HepG2 (cell line): Measurements from ENCODE around the gene WDR83. TPM values are rescaled to one million over a fixed set of nuclear protein-coding genes. Genes with fewer than 3 reads are reported as not detected.

ENCODE experiments used
- ATAD3A ChIP-seq: sonication (generic); formaldehyde crosslinking; IDR thresholded peaks from 2 replicates; pipeline ENCODE4 v1.4.0; 2020; ENCODE audit warnings: missing genetic modification reagents
- CC2D1A ChIP-seq: sonication (generic); formaldehyde crosslinking; IDR thresholded peaks from 2 replicates; pipeline ENCODE4 v1.8.1; 2023; ENCODE audit warnings: mild to moderate bottlenecking, missing genetic modification reagents
- HBP1 ChIP-seq: IDR thresholded peaks from 2 replicates; pipeline ENCODE4 v1.6.1; 2016; ENCODE audit warnings: low read depth, control low read depth
- HNF1B ChIP-seq: sonication (generic); formaldehyde crosslinking; IDR thresholded peaks from 2 replicates; pipeline ENCODE4 v1.5.1; 2020; ENCODE audit warnings: mild to moderate bottlenecking, moderate library complexity, missing genetic modification reagents
- MAX ChIP-seq: IDR thresholded peaks from 2 replicates; pipeline ENCODE4 v1.6.1; 2012; ENCODE audit warnings: inconsistent platforms
- NCOA1 ChIP-seq: sonication (generic); formaldehyde crosslinking; IDR thresholded peaks from 2 replicates; pipeline ENCODE4 v1.9.0; 2021; ENCODE audit warnings: missing genetic modification reagents
- PHF8 ChIP-seq: sonication (generic); formaldehyde crosslinking; IDR thresholded peaks from 2 replicates; pipeline ENCODE4 v1.5.0; 2020; ENCODE audit warnings: missing genetic modification reagents
- RBFOX2 ChIP-seq: fragments of 200-400 bp; formaldehyde crosslinking; IDR thresholded peaks from 2 replicates; pipeline ENCODE4 v1.6.1; 2017; ENCODE audit warnings: low read depth, mild to moderate bottlenecking, low read length
- SAP130 ChIP-seq: IDR thresholded peaks from 2 replicates; pipeline ENCODE4 v1.6.1; 2016; ENCODE audit warnings: low read depth
- TAF15 ChIP-seq: fragments of 200-400 bp; formaldehyde crosslinking; IDR thresholded peaks from one replicate; pipeline ENCODE4 v1.6.1; 2018; ENCODE audit warnings: mild to moderate bottlenecking, low read depth, low read length; ENCODE audit not compliant: poor library complexity, severe bottlenecking
- TOPORS ChIP-seq: sonication (generic); formaldehyde crosslinking; IDR thresholded peaks from 2 replicates; pipeline ENCODE4 v1.8.0; 2023; ENCODE audit warnings: mild to moderate bottlenecking, missing genetic modification reagents
- ZFX ChIP-seq: sonication (generic); formaldehyde crosslinking; IDR thresholded peaks from 2 replicates; pipeline ENCODE4 v1.4.0; 2020; ENCODE audit warnings: mild to moderate bottlenecking, low read depth, missing genetic modification reagents, moderate library complexity
- ZHX1 ChIP-seq: sonication (generic); formaldehyde crosslinking; IDR thresholded peaks from 2 replicates; pipeline ENCODE4 v1.8.1; 2022; ENCODE audit warnings: low read depth, mild to moderate bottlenecking, missing genetic modification reagents
- ZMYM2 ChIP-seq: sonication (generic); formaldehyde crosslinking; IDR thresholded peaks from 2 replicates; pipeline ENCODE4 v1.8.0; 2022; ENCODE audit warnings: mild to moderate bottlenecking, missing genetic modification reagents
- ZNF414 ChIP-seq: sonication (generic); formaldehyde crosslinking; IDR thresholded peaks from 2 replicates; pipeline ENCODE4 v1.5.0; 2020; ENCODE audit warnings: missing genetic modification reagents
- ZNF468 ChIP-seq: sonication (generic); formaldehyde crosslinking; IDR thresholded peaks from 2 replicates; pipeline ENCODE4 v1.8.0; 2022; ENCODE audit warnings: mild to moderate bottlenecking, moderate library complexity, missing genetic modification reagents
- ZNF510 ChIP-seq: sonication (generic); formaldehyde crosslinking; IDR thresholded peaks from 2 replicates; pipeline ENCODE4 v1.4.0; 2020; ENCODE audit warnings: low read depth, mild to moderate bottlenecking, missing genetic modification reagents
- ZNF562 ChIP-seq: sonication (generic); formaldehyde crosslinking; IDR thresholded peaks from 2 replicates; pipeline ENCODE4 v1.8.0; 2022; ENCODE audit warnings: missing genetic modification reagents, borderline replicate concordance
- ZNF567 ChIP-seq: sonication (generic); formaldehyde crosslinking; IDR thresholded peaks from 2 replicates; pipeline ENCODE4 v1.8.1; 2023; ENCODE audit warnings: mild to moderate bottlenecking, missing genetic modification reagents, borderline replicate concordance
- ZNF782 ChIP-seq: sonication (generic); formaldehyde crosslinking; IDR thresholded peaks from 2 replicates; pipeline ENCODE4 v1.4.0; 2020; ENCODE audit warnings: missing genetic modification reagents, mild to moderate bottlenecking, borderline replicate concordance
- polyA plus RNA-seq, 8 experiments: library from polyadenylated mRNA; depleted of rRNA in 3 of 8; stranded (reverse) in 7 of 8; unstranded in 1 of 8; fragments of >200 nt; fragmentation: Illumina TruSeq in 4 of 8; extraction: Trizol in 4 of 8; gene quantifications; 2 replicates each; pipeline versions ENCODE4 v1.2.1 to v1.2.3, GENCODE V29; 2011 to 2016; ENCODE audit warnings: low read depth in 4 of 8, missing spikeins in 1 of 8, mixed read lengths in 1 of 8; ENCODE audit not compliant: insufficient read depth in 1 of 8
- total RNA-seq, 5 experiments: library from RNA; depleted of rRNA; stranded (reverse); fragments of >200 nt; fragmentation: Illumina TruSeq; extraction: Trizol; gene quantifications; 2 replicates each; pipeline ENCODE4 v1.2.3, GENCODE V29; 2016; ENCODE audit warnings: low read depth in 1 of 5

WDR83 gene
- total and polyA plus RNA-seq, 2 of the 13 experiments (the other 11 are each of a cell fraction or from before 2014, with no cell fraction given): 4.5 to 10.7 TPM

- TF ChIP-seq PHF8: peak; percentile 42; the same call in 1 of the 2 replicates
- no peak for TF ChIP-seq ZHX1 (CRISPR knock-in tag)
- TF ChIP-seq ZNF782 (CRISPR knock-in tag): no peak
- TF ChIP-seq ZNF510: no peak
- no peak for TF ChIP-seq TOPORS (CRISPR knock-in tag)
- TF ChIP-seq ATAD3A (CRISPR knock-in tag): no peak
- TF ChIP-seq CC2D1A (CRISPR knock-in tag): 0 out of 2 replicates have a peak, but pooled peaks have one; percentile 51
- TF ChIP-seq NCOA1 (CRISPR knock-in tag): peak; percentile 64; the same call in 1 of the 2 replicates
- 0 out of 2 replicates have a peak, but pooled peaks have one; percentile 40 for TF ChIP-seq ZNF414 (CRISPR knock-in tag)
- TF ChIP-seq ZMYM2 (CRISPR knock-in tag): no peak
- TF ChIP-seq SAP130 (CRISPR knock-in tag): peak; percentile 28; the same call in 1 of the 2 replicates
- no peak for TF ChIP-seq ZNF567
- TF ChIP-seq ZNF468 (CRISPR knock-in tag): no peak
- TF ChIP-seq RBFOX2: peak; percentile 67
- TF ChIP-seq MAX: peak; percentile 28; the same call in 1 of the 2 replicates
- no peak for TF ChIP-seq HNF1B (CRISPR knock-in tag)
- TF ChIP-seq ZFX (CRISPR knock-in tag): peak; percentile 37; the same call in 1 of the 2 replicates
- TF ChIP-seq HBP1 (CRISPR knock-in tag): 0 out of 2 replicates have a peak, but pooled peaks have one; percentile 43
- TF ChIP-seq ZNF562 (CRISPR knock-in tag): no peak
- peak; percentile 61 for TF ChIP-seq TAF15
These were observed 55.3 kb downstream of the WDR83 start (continued) for GRCh38 chr19:12721656-12722565.
